IgD-negative memory B cell (primary cell): ENCODE data around the gene NUDT16L1. TPM values are rescaled to one million over a fixed set of nuclear protein-coding genes. Genes with fewer than 3 reads are reported as not detected.

Source experiments
- H3K27ac Mint-ChIP-seq, 3 donors: one replicate each; pipeline ENCODE4 v1.8.0; 2020 to 2022; ENCODE audit warnings: mild to moderate bottlenecking in 3 of 3, mixed read lengths in 3 of 3, moderate library complexity in 1 of 3
- H3K27me3 Mint-ChIP-seq: one replicate; pipeline ENCODE4 v1.8.0; 2021; ENCODE audit warnings: mixed read lengths
- H3K36me3 Mint-ChIP-seq: one replicate; pipeline ENCODE4 v1.8.0; 2020; ENCODE audit warnings: mild to moderate bottlenecking, mixed read lengths
- H3K4me1 Mint-ChIP-seq, 3 donors: one replicate each; pipeline ENCODE4 v1.8.0; 2020 to 2022; ENCODE audit warnings: mixed read lengths in 3 of 3, mild to moderate bottlenecking in 1 of 3
- H3K4me3 Mint-ChIP-seq, 4 donors: one replicate each; pipeline ENCODE4 v1.8.0; 2020 to 2022; ENCODE audit warnings: mild to moderate bottlenecking in 4 of 4, mixed read lengths in 4 of 4, moderate library complexity in 3 of 4
- H3K9me3 Mint-ChIP-seq, 3 donors: one replicate each; pipeline ENCODE4 v1.8.0; 2020 to 2021; ENCODE audit warnings: mixed read lengths in 3 of 3, mild to moderate bottlenecking in 1 of 3
- polyA plus RNA-seq: library from polyadenylated mRNA; unstranded; fragments of 300-500 nt; fragmentation: Illumina TruSeq; gene quantifications from one replicate; pipeline ENCODE4 v1.2.3, GENCODE V29; 2021

NUDT16L1 gene
- polyA plus RNA-seq, 1 donor from 2014 or later: 74.0 TPM

- Mint-ChIP-seq H3K4me3 (no peak overlapping the region), H3K36me3 (peaks cover 4% of the 10 kb centered on the region), H3K9me3 (no peaks in the 10 kb centered on the region), H3K27ac (no peak overlapping the region), H3K4me1 (no peaks in the 10 kb centered on the region), H3K27me3 (no peaks in the 10 kb centered on the region)
These were observed 18.3 kb upstream of the NUDT16L1 start for GRCh38 chr16:4674926-4675530.

- Mint-ChIP-seq H3K4me1 (no peaks in the 10 kb centered on the region), H3K4me3 (peak overlapping the region in 2 of 4 donors; percentile 27 to 55), H3K27ac (peak overlapping the region; percentile 45 to 91 (median 83)), H3K27me3 (no peaks in the 10 kb centered on the region), H3K36me3 (peaks cover 4% of the 10 kb centered on the region), H3K9me3 (no peaks in the 10 kb centered on the region)
These were observed 17.2 kb upstream of the NUDT16L1 start for GRCh38 chr16:4675864-4676786.

GRCh38 chr16:4676831-4677230 lies 16.5 kb upstream of the NUDT16L1 start:
- Mint-ChIP-seq H3K4me1 (no peaks in the 10 kb centered on the region), H3K36me3 (peaks cover 4% of the 10 kb centered on the region), H3K27me3 (no peaks in the 10 kb centered on the region), H3K9me3 (no peaks in the 10 kb centered on the region), H3K4me3 (no peak overlapping the region), H3K27ac (peak overlapping the region; percentile 45 to 91 (median 83))

GRCh38 chr16:4677390-4677789 lies 16.0 kb upstream of the NUDT16L1 start:
- Mint-ChIP-seq H3K27ac (peak overlapping the region in 1 of 3 donors; percentile 91), H3K9me3 (no peaks in the 10 kb centered on the region), H3K36me3 (peaks cover 4% of the 10 kb centered on the region), H3K4me3 (no peak overlapping the region), H3K4me1 (no peaks in the 10 kb centered on the region), H3K27me3 (no peaks in the 10 kb centered on the region)

- H3K27ac Mint-ChIP-seq: no peak overlapping the region
- no peak overlapping the region for H3K4me3 Mint-ChIP-seq
- H3K27me3 Mint-ChIP-seq: no peaks in the 10 kb centered on the region
- H3K9me3 Mint-ChIP-seq: no peaks in the 10 kb centered on the region
- no peaks in the 10 kb centered on the region for H3K4me1 Mint-ChIP-seq
- peaks cover 4% of the 10 kb centered on the region for H3K36me3 Mint-ChIP-seq
These were observed 15.4 kb upstream of the NUDT16L1 start for GRCh38 chr16:4677994-4678393.

- Mint-ChIP-seq H3K4me3 (no peak overlapping the region), H3K27ac (no peak overlapping the region), H3K36me3 (peaks cover 4% of the 10 kb centered on the region), H3K27me3 (no peaks in the 10 kb centered on the region), H3K4me1 (no peaks in the 10 kb centered on the region), H3K9me3 (no peaks in the 10 kb centered on the region)
These were observed 14.8 kb upstream of the NUDT16L1 start for GRCh38 chr16:4678596-4678995.

- H3K27me3 Mint-ChIP-seq: no peaks in the 10 kb centered on the region
- peak overlapping the region in 1 of 3 donors; percentile 57 for H3K27ac Mint-ChIP-seq
- H3K4me1 Mint-ChIP-seq: no peaks in the 10 kb centered on the region
- no peaks in the 10 kb centered on the region for H3K9me3 Mint-ChIP-seq
- H3K36me3 Mint-ChIP-seq: peaks cover under 1% of the 10 kb centered on the region
- no peak overlapping the region for H3K4me3 Mint-ChIP-seq
These were observed 14.1 kb upstream of the NUDT16L1 start for GRCh38 chr16:4679156-4679849.

- Mint-ChIP-seq H3K9me3 (no peaks in the 10 kb centered on the region), H3K27ac (peak overlapping the region in 1 of 3 donors; percentile 57), H3K27me3 (no peaks in the 10 kb centered on the region), H3K4me3 (peak overlapping the region in 1 of 4 donors; percentile 54), H3K36me3 (no peaks in the 10 kb centered on the region), H3K4me1 (no peaks in the 10 kb centered on the region)
These were observed 13.3 kb upstream of the NUDT16L1 start for GRCh38 chr16:4679850-4680636.

- no peaks in the 10 kb centered on the region for H3K4me1 Mint-ChIP-seq
- H3K9me3 Mint-ChIP-seq: no peaks in the 10 kb centered on the region
- H3K36me3 Mint-ChIP-seq: no peaks in the 10 kb centered on the region
- no peak overlapping the region for H3K4me3 Mint-ChIP-seq
- H3K27ac Mint-ChIP-seq: no peak overlapping the region
- no peaks in the 10 kb centered on the region for H3K27me3 Mint-ChIP-seq
These were observed 12.5 kb upstream of the NUDT16L1 start for GRCh38 chr16:4680673-4681470.

- Mint-ChIP-seq H3K4me1 (no peaks in the 10 kb centered on the region), H3K9me3 (no peaks in the 10 kb centered on the region), H3K36me3 (no peaks in the 10 kb centered on the region), H3K27me3 (no peaks in the 10 kb centered on the region), H3K27ac (no peak overlapping the region), H3K4me3 (no peak overlapping the region)
These were observed 11.8 kb upstream of the NUDT16L1 start for GRCh38 chr16:4681471-4682083.

GRCh38 chr16:4682084-4682591 lies 11.2 kb upstream of the NUDT16L1 start:
- H3K36me3 Mint-ChIP-seq: no peaks in the 10 kb centered on the region
- no peak overlapping the region for H3K4me3 Mint-ChIP-seq
- no peaks in the 10 kb centered on the region for H3K9me3 Mint-ChIP-seq
- H3K27ac Mint-ChIP-seq: no peak overlapping the region
- no peaks in the 10 kb centered on the region for H3K27me3 Mint-ChIP-seq
- no peaks in the 10 kb centered on the region for H3K4me1 Mint-ChIP-seq

- peak overlapping the region in 1 of 3 donors; percentile 46 for H3K27ac Mint-ChIP-seq
- no peaks in the 10 kb centered on the region for H3K36me3 Mint-ChIP-seq
- no peaks in the 10 kb centered on the region for H3K9me3 Mint-ChIP-seq
- H3K4me3 Mint-ChIP-seq: no peak overlapping the region
- no peaks in the 10 kb centered on the region for H3K27me3 Mint-ChIP-seq
- H3K4me1 Mint-ChIP-seq: no peaks in the 10 kb centered on the region
These were observed 10.6 kb upstream of the NUDT16L1 start for GRCh38 chr16:4682616-4683254.
